Mesodermal cell (in vitro differentiated cells): ENCODE measurements around the gene B4GALT7.

ENCODE experiments used
- H3K27ac ChIP-seq: 2 replicates; pipeline ENCODE4 v1.7.0; 2013; ENCODE audit warnings: mild to moderate bottlenecking, low read depth, low read length, moderate library complexity; ENCODE audit not compliant: severe bottlenecking
- H3K36me3 ChIP-seq: 2 replicates; pipeline ENCODE4 v1.7.1; 2013; ENCODE audit warnings: mild to moderate bottlenecking, low read length, moderate library complexity; ENCODE audit not compliant: control insufficient read depth, insufficient read depth
- H3K4me1 ChIP-seq: one replicate; pipeline ENCODE4 v1.7.1; 2013; ENCODE audit warnings: mild to moderate bottlenecking, low read length; ENCODE audit not compliant: insufficient read depth, control insufficient read depth, poor library complexity, severe bottlenecking
- H3K4me3 ChIP-seq: 2 replicates; pipeline ENCODE4 v1.7.0; 2013; ENCODE audit warnings: low read length, control low read depth, mild to moderate bottlenecking; ENCODE audit not compliant: insufficient read depth, poor library complexity, severe bottlenecking; ENCODE audit errors: extremely low read depth
- H3K9me3 ChIP-seq: 2 replicates; pipeline ENCODE4 v1.7.1; 2013; ENCODE audit warnings: mild to moderate bottlenecking, low read length, moderate library complexity; ENCODE audit not compliant: control insufficient read depth
- WGBS, 2 experiments: methylation state at CpG; one replicate each; pipeline ENCODE4 v1.1.5; 2013; ENCODE audit warnings: missing lambda C conversion rate in 2 of 2; ENCODE audit not compliant: insufficient coverage in 2 of 2; 5-methylcytosine and 5-hydroxymethylcytosine counted together

B4GALT7 gene

GRCh38 chr5:177603631-177604030 lies 3.7 kb downstream of the B4GALT7 start:
- peaks cover 28% of the 10 kb centered on the region for H3K36me3 ChIP-seq
- 88 to 92% methylated on average over 8 of the region's 8 CpGs for WGBS, 2 experiments
- peaks cover 8% of the 10 kb centered on the region for H3K4me1 ChIP-seq

GRCh38 chr5:177604116-177604521 lies 4.2 kb downstream of the B4GALT7 start:
- Histone ChIP-seq H3K9me3 (no peaks in the 10 kb centered on the region), H3K36me3 (peaks cover 33% of the 10 kb centered on the region), H3K4me1 (peaks cover 8% of the 10 kb centered on the region), H3K4me3 (no peak overlapping the region), H3K27ac (no peak overlapping the region)
- WGBS, 2 experiments, result 93 to 97% methylated on average over 27 of the region's 27 CpGs

More at GRCh38 chr5:177603631-177604030, 3.7 kb downstream of the B4GALT7 start:
- Histone ChIP-seq H3K4me3 (no peak overlapping the region), H3K9me3 (no peaks in the 10 kb centered on the region), H3K27ac (no peak overlapping the region)

DNA sequence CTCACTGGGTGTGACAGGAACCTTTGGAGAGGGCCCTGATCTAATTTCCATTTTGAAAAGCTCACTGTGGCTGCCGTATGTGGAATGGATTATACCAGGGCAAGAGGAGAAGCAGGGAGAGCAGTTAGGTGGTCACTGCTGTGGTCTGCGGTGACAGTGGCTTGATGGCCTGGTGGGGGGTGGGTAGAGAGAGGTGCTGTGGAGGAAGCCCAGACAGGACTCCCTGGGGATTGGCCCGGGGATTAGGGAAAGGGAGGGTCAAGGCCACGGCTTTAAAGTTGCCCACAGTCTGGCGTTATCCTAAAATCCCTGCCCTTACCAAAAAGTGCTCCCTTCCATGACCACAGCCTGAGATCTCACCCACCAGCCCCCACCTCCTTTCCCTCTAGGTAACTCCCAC lies 4.7 kb downstream of the B4GALT7 start:
- H3K9me3 ChIP-seq, result no peaks in the 10 kb centered on the region
- no peak overlapping the region for H3K4me3 ChIP-seq
- H3K27ac ChIP-seq, result no peak overlapping the region
- H3K36me3 ChIP-seq, result peaks cover 34% of the 10 kb centered on the region
- 88 to 98% methylated on average over 4 to 5 of the region's 5 CpGs for WGBS, 2 experiments
- peaks cover 8% of the 10 kb centered on the region for H3K4me1 ChIP-seq

GRCh38 chr5:177605078-177605477 lies 5.1 kb downstream of the B4GALT7 start:
- Histone ChIP-seq H3K36me3 (peaks cover 34% of the 10 kb centered on the region), H3K4me1 (peaks cover 8% of the 10 kb centered on the region), H3K27ac (no peak overlapping the region), H3K4me3 (no peak overlapping the region), H3K9me3 (no peaks in the 10 kb centered on the region)
- 89 to 92% methylated on average over 2 to 4 of the region's 5 CpGs for WGBS, 2 experiments

DNA sequence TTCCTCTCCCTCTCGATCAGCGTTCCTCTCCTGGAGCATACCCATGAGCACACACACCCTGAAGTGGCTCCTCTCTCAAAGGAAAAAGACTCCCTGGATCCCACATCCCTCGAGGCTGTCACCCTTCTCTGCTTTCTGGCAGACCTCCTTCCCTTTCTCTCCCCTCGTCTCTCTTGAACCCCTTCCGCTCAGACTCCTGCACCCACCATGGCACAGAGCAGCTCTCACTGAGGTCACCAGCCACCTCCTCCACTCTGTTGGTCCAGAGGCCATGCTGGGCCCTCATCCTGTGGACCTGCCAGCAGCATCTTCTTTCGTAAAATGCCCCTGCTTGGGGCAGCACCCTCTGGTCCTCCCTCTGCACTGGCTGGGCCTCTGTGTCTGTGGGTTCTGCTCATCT lies 5.7 kb downstream of the B4GALT7 start:
- Histone ChIP-seq H3K4me1 (peaks cover 8% of the 10 kb centered on the region), H3K27ac (no peak overlapping the region), H3K4me3 (no peak overlapping the region), H3K9me3 (no peaks in the 10 kb centered on the region), H3K36me3 (peaks cover 34% of the 10 kb centered on the region)
- 96 to 98% methylated on average over 6 of the region's 6 CpGs for WGBS, 2 experiments

DNA sequence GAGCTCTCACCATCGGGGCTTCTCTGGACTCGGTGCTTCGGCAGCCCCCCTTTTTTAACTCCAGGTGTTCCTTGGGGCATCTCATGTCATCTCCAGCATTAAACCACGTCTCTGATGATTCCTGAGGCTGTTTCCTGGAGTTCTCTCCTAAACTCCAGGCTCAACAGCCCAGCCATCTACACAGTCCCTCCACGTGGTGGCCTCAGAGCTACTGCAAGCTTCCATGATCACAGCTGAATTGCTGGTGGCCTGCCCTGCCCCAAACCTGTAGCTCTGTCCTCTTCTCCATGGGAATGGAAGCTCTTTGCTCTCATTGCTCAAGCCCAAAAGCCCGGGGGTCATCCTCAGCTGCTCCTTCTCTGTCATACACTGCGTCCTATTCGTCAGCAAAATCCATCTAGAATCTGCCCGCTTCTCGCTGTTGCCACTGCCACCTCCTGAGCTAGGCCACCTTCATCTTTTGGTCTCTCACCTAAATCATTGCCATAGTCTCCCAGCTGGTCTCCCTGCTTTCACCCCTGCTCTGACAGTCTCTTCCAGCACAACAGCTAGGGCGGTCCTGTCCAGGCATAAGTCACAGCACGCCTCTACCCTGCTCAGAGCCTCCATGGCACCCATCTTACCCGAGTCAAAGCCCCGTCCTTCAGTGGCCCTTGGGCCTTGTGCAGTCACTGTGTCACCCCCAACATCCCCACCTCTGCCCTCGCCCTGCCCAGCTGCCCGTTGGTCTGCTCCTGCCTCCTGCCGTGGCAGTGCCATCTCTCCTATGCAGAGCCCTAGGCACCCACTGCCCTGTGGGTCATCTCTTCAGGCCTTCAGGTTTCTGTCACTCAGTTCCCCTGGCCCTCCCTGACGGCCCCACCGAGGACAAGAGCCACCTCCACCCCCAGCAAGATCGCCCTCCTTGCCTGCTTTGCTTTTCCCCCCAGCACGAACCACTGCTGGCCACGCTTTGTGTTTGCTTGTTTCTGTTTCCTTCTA lies 6.4 kb downstream of the B4GALT7 start:
- H3K36me3 ChIP-seq, result peaks cover 34% of the 10 kb centered on the region
- H3K27ac ChIP-seq, result no peak overlapping the region
- H3K9me3 ChIP-seq, result no peaks in the 10 kb centered on the region
- H3K4me3 ChIP-seq, result no peak overlapping the region
- peaks cover 8% of the 10 kb centered on the region for H3K4me1 ChIP-seq
- WGBS, 2 experiments, result 88 to 89% methylated on average over 21 to 22 of the region's 22 CpGs

- Histone ChIP-seq H3K4me1 (peaks cover 3% of the 10 kb centered on the region), H3K9me3 (no peaks in the 10 kb centered on the region), H3K36me3 (peaks cover 34% of the 10 kb centered on the region), H3K4me3 (no peak overlapping the region), H3K27ac (peak overlapping the region; percentile 10)
- WGBS, 2 experiments, result 60 to 73% methylated on average over 6 to 11 of the region's 11 CpGs
Observed at GRCh38 chr5:177607115-177607451, 7.2 kb downstream of the B4GALT7 start.

DNA sequence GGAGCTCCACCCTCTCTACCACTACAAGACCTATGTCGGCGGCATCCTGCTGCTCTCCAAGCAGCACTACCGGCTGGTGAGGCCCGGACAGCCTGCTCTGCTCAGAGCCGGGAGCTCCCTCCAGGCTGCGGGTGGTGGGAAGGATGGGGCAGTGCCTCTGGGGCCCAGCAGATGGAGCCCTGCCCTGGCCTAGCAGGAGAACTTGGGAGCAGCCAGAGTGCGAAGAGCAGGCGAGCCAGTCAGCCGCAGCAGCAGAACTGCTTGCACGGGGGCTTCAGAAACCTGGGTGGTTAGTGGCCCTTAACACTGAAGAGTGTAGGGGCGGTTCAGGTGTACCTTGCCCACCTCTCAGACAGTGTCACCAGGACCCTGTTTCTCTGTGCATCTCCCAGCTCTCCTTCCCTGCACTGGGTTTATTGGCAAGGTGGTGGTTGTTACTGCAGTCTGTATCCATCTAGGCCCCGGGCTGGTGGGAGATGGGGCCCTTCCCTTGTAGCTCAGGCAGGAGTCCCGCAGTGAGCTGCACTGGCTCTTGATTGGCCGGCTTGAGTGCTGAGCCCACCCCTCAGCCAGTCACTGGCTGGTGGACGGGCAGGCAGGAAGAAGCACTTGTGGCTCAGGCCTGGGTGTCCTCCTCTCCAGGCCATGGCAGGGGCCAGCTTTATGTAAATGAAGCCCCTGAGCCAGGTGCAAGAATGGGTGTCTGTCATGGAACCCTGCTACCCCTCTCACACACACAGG lies 7.7 kb downstream of the B4GALT7 start:
- H3K4me3 ChIP-seq, result no peak overlapping the region
- H3K4me1 ChIP-seq, result peaks cover 3% of the 10 kb centered on the region
- 16 to 31% methylated on average over 11 of the region's 15 CpGs for WGBS, 2 experiments
- H3K36me3 ChIP-seq, result peaks cover 34% of the 10 kb centered on the region
- H3K9me3 ChIP-seq, result no peaks in the 10 kb centered on the region
- peak overlapping the region; percentile 53 for H3K27ac ChIP-seq

DNA sequence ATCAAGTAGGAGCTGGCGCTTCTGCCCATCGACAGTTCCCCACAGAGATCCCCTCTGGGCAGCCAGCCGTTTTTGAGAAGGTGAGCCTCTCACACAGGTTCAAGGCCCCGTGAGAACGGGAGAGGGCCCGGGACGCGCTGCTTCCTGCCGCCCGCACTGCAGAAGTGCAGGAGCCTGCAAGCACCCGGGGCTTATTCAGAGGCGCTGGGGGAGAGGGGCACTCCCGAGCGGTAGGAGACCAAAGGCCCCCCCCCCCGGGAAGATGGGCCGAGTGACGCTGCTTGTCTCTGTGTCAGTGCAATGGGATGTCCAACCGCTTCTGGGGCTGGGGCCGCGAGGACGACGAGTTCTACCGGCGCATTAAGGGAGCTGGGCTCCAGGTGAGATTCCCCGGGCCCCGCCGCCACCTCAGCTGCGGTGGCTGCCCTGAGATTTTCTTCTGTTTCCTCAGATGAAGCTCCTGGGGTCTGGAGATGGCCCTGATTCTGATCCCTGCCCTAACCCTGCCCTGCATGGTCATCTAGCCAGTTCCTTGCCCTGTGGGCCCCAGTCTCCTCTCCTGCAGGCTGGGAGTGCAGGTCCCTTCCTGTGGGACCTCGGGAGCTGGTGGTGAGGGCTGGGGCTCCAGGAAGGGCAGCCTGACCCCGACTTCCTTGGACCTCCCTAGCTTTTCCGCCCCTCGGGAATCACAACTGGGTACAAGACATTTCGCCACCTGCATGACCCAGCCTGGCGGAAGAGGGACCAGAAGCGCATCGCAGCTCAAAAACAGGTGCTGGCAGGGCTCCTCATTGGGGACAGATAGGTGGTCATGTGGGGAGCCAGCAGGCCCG lies 8.5 kb downstream of the B4GALT7 start:
- Histone ChIP-seq H3K27ac (no peak overlapping the region), H3K9me3 (no peaks in the 10 kb centered on the region), H3K4me1 (peaks cover 3% of the 10 kb centered on the region), H3K36me3 (peaks cover 34% of the 10 kb centered on the region), H3K4me3 (no peak overlapping the region)
- 92 to 94% methylated on average over 37 of the region's 37 CpGs for WGBS, 2 experiments
